HepG2 (cell line): ENCODE data around the gene ACSL5. TPM values are rescaled to one million over a fixed set of nuclear protein-coding genes. Genes with fewer than 3 reads are reported as not detected.
A peak's percentile ranks its signal among the peaks of the same experiment; 100 is the strongest.

Experiments used
- BCL6 ChIP-seq: IDR thresholded peaks from 2 replicates; pipeline ENCODE4 v1.6.1; 2016; ENCODE audit warnings: missing genetic modification reagents, missing compliant biosample characterization
- EP300 ChIP-seq, 3 experiments: sonication (generic) in 1 of 3; formaldehyde crosslinking in 1 of 3; IDR thresholded peaks; 2 replicates each; pipeline versions ENCODE4 v1.5.1 to v1.6.1; 2011 to 2020; ENCODE audit warnings: low read depth in 2 of 3, low read length in 2 of 3, borderline replicate concordance in 1 of 3, improper control_type of control experiment in 1 of 3, mild to moderate bottlenecking in 1 of 3, missing genetic modification reagents in 1 of 3, moderate library complexity in 1 of 3
- KDM1A ChIP-seq: IDR thresholded peaks from 2 replicates; pipeline ENCODE4 v1.6.1; 2016; ENCODE audit warnings: missing compliant biosample characterization
- NCOR1 ChIP-seq: fragments of 200-600 bp; sonication (generic); IDR thresholded peaks from 2 replicates; pipeline ENCODE4 v1.7.0; 2017; ENCODE audit warnings: antibody characterized with exemption, low read length, borderline replicate concordance
- PPARG ChIP-seq: conservative IDR thresholded peaks from 2 replicates; pipeline ENCODE4 v1.6.1; 2016; ENCODE audit warnings: missing biosample characterization, missing genetic modification reagents
- PTBP1 ChIP-seq: fragments of 200-400 bp; formaldehyde crosslinking; IDR thresholded peaks from 2 replicates; pipeline ENCODE4 v1.6.1; 2018; ENCODE audit warnings: low read length, low read depth; ENCODE audit not compliant: poor library complexity, severe bottlenecking
- RCOR2 ChIP-seq: IDR thresholded peaks from 2 replicates; pipeline ENCODE4 v1.6.1; 2016; ENCODE audit warnings: missing biosample characterization, missing genetic modification reagents
- RFXANK ChIP-seq: IDR thresholded peaks from 2 replicates; pipeline ENCODE4 v1.6.1; 2016
- RXRB ChIP-seq: IDR thresholded peaks from 2 replicates; pipeline ENCODE4 v1.6.1; 2016; ENCODE audit warnings: borderline replicate concordance, missing genetic modification reagents, missing compliant biosample characterization
- TCF12 ChIP-seq, 2 experiments: fragments of 450-650 bp in 1 of 2; sonication (generic) in 1 of 2; formaldehyde crosslinking in 1 of 2; IDR thresholded peaks; 2 replicates each; pipeline versions ENCODE4 v1.6.1 to v1.8.0; 2017 to 2022; ENCODE audit warnings: antibody characterized with exemption in 1 of 2, mild to moderate bottlenecking in 1 of 2, missing genetic modification reagents in 1 of 2, moderate library complexity in 1 of 2
- XBP1 ChIP-seq: sonication (generic); formaldehyde crosslinking; IDR thresholded peaks from 2 replicates; pipeline ENCODE4 v1.5.0; 2020; ENCODE audit warnings: missing genetic modification reagents
- ZNF558 ChIP-seq: sonication (generic); formaldehyde crosslinking; IDR thresholded peaks from 2 replicates; pipeline ENCODE4 v1.9.0; 2022; ENCODE audit warnings: mild to moderate bottlenecking, missing genetic modification reagents, borderline replicate concordance
- ZNF577 ChIP-seq: sonication (generic); formaldehyde crosslinking; IDR thresholded peaks from 2 replicates; pipeline ENCODE4 v1.4.0; 2020; ENCODE audit warnings: mild to moderate bottlenecking, low read depth, missing genetic modification reagents, borderline replicate concordance
- ZNF629 ChIP-seq: sonication (generic); formaldehyde crosslinking; conservative IDR thresholded peaks from 2 replicates; pipeline ENCODE4 v1.5.0; 2020; ENCODE audit warnings: missing genetic modification reagents
- polyA plus RNA-seq, 8 experiments: library from polyadenylated mRNA; depleted of rRNA in 3 of 8; stranded (reverse) in 7 of 8; unstranded in 1 of 8; fragments of >200 nt; fragmentation: Illumina TruSeq in 4 of 8; extraction: Trizol in 4 of 8; gene quantifications; 2 replicates each; pipeline versions ENCODE4 v1.2.1 to v1.2.3, GENCODE V29; 2011 to 2016; ENCODE audit warnings: low read depth in 4 of 8, missing spikeins in 1 of 8, mixed read lengths in 1 of 8; ENCODE audit not compliant: insufficient read depth in 1 of 8
- total RNA-seq, 5 experiments: library from RNA; depleted of rRNA; stranded (reverse); fragments of >200 nt; fragmentation: Illumina TruSeq; extraction: Trizol; gene quantifications; 2 replicates each; pipeline ENCODE4 v1.2.3, GENCODE V29; 2016; ENCODE audit warnings: low read depth in 1 of 5
- TF ChIP-seq, protein P1 (sequence below): sonication (generic); formaldehyde crosslinking; IDR thresholded peaks from 2 replicates; pipeline ENCODE4 v1.5.0; 2020; ENCODE audit warnings: mild to moderate bottlenecking, missing genetic modification reagents, borderline replicate concordance
- TF ChIP-seq, protein P2 (sequence below): IDR thresholded peaks from 2 replicates; pipeline ENCODE4 v1.6.1; 2016; ENCODE audit warnings: missing compliant biosample characterization, missing genetic modification reagents, borderline replicate concordance
- TF ChIP-seq, protein P3 (sequence below): IDR thresholded peaks from 2 replicates; pipeline ENCODE4 v1.6.1; 2012; ENCODE audit warnings: inconsistent platforms
- TF ChIP-seq, protein P4 (sequence below): sonication (generic); formaldehyde crosslinking; IDR thresholded peaks from 2 replicates; pipeline ENCODE4 v1.5.0; 2020; ENCODE audit warnings: mild to moderate bottlenecking, low read depth, missing genetic modification reagents, borderline replicate concordance
- TF ChIP-seq, protein P5 (sequence below): sonication (generic); formaldehyde crosslinking; IDR thresholded peaks from 2 replicates; pipeline ENCODE4 v1.8.0; 2022; ENCODE audit warnings: mild to moderate bottlenecking, missing genetic modification reagents, moderate library complexity

The ACSL5 gene
- total and polyA plus RNA-seq, 2 of the 13 experiments (the other 11 are each of a cell fraction or from before 2014, with no cell fraction given): 56.4 to 82.5 TPM

DNA sequence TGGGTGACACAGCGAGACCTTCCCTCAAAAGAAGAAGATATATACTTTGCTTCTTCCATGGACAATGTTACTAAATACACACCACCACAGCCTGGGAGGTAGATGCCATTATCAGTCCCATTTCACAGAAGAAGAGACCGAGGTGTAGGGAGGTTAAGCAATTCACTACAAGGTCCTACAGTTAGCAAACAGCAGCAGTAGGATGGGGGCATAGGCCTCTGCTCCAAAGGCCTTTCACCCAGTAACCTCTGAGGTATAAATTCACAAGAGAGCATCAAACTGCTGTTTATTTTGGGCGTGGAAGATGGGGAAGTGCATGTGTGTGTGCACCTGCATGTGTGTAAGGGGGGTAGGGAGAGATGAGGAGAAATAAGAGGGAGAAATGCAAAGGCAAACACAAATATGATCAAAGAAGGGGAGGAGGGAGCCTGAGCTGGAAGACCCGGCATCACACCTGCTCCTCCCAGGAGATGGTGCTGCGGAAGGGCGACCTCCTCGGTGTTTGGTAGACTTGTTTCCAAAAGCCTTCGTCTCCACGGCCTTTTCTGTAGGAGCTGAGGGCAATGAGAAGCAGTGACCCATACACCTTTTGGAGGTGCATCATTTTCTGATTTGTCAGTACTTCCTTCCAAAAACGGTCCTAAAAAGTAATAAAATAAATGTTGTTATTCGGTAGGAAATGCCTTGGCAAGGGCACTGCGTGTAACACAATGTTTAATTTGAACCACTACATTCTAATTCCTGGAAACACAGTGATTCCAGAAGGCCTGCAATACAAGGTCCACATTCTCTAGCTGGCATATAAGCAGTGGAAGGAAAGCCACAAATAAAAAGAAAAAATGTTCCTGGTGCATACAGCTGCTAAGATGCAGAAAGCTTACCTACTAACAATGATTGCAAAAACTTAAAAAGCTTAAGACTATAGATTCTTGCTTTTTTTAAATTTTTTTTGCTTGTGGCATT lies 25.9 kb upstream of the ACSL5 start (continued):
- TF ChIP-seq, protein P1, sequence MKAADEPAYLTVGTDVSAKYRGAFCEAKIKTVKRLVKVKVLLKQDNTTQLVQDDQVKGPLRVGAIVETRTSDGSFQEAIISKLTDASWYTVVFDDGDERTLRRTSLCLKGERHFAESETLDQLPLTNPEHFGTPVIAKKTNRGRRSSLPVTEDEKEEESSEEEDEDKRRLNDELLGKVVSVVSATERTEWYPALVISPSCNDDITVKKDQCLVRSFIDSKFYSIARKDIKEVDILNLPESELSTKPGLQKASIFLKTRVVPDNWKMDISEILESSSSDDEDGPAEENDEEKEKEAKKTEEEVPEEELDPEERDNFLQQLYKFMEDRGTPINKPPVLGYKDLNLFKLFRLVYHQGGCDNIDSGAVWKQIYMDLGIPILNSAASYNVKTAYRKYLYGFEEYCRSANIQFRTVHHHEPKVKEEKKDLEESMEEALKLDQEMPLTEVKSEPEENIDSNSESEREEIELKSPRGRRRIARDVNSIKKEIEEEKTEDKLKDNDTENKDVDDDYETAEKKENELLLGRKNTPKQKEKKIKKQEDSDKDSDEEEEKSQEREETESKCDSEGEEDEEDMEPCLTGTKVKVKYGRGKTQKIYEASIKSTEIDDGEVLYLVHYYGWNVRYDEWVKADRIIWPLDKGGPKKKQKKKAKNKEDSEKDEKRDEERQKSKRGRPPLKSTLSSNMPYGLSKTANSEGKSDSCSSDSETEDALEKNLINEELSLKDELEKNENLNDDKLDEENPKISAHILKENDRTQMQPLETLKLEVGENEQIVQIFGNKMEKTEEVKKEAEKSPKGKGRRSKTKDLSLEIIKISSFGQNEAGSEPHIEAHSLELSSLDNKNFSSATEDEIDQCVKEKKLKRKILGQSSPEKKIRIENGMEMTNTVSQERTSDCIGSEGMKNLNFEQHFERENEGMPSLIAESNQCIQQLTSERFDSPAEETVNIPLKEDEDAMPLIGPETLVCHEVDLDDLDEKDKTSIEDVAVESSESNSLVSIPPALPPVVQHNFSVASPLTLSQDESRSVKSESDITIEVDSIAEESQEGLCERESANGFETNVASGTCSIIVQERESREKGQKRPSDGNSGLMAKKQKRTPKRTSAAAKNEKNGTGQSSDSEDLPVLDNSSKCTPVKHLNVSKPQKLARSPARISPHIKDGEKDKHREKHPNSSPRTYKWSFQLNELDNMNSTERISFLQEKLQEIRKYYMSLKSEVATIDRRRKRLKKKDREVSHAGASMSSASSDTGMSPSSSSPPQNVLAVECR (CRISPR knock-in tag): no peak
- TF ChIP-seq, protein P2, sequence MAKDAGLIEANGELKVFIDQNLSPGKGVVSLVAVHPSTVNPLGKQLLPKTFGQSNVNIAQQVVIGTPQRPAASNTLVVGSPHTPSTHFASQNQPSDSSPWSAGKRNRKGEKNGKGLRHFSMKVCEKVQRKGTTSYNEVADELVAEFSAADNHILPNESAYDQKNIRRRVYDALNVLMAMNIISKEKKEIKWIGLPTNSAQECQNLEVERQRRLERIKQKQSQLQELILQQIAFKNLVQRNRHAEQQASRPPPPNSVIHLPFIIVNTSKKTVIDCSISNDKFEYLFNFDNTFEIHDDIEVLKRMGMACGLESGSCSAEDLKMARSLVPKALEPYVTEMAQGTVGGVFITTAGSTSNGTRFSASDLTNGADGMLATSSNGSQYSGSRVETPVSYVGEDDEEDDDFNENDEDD: no peak
- no peak for TF ChIP-seq ZNF577
- TF ChIP-seq ZNF629 (CRISPR knock-in tag): peak; percentile 95
- no peak for TF ChIP-seq NCOR1
- TF ChIP-seq XBP1 (CRISPR knock-in tag): no peak
- TF ChIP-seq EP300 (IDR thresholded peaks at IDR 0.05; ENCODE audit: low read depth in 2 of 2, low read length in 2 of 2): 0 out of 4 replicates have a peak, but pooled peaks of 1 of the 2 experiments have one; percentile 8
- no peak for TF ChIP-seq EP300 (CRISPR knock-in tag; IDR thresholded peaks at IDR 0.05; ENCODE audit: borderline replicate concordance)
- TF ChIP-seq PPARG: peak; percentile 80
- no peak for TF ChIP-seq RFXANK
- TF ChIP-seq, protein P3, sequence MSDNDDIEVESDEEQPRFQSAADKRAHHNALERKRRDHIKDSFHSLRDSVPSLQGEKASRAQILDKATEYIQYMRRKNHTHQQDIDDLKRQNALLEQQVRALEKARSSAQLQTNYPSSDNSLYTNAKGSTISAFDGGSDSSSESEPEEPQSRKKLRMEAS: 0 out of 2 replicates have a peak, but pooled peaks have one; percentile 15
- no peak for TF ChIP-seq PTBP1
- 0 out of 2 replicates have a peak, but pooled peaks have one; percentile 41 for TF ChIP-seq RCOR2
- TF ChIP-seq RXRB: peak; percentile 46; the same call in 1 of the 2 replicates
- 0 out of 2 replicates have a peak, but pooled peaks have one; percentile 75 for TF ChIP-seq KDM1A
- peak; percentile 34; the same call in 1 of the 2 replicates for TF ChIP-seq BCL6 (CRISPR knock-in tag)
- TF ChIP-seq TCF12 (IDR thresholded peaks at IDR 0.05): no peak
- no peak for TF ChIP-seq TCF12 (CRISPR knock-in tag; IDR thresholded peaks at IDR 0.05)
- TF ChIP-seq, protein P4, sequence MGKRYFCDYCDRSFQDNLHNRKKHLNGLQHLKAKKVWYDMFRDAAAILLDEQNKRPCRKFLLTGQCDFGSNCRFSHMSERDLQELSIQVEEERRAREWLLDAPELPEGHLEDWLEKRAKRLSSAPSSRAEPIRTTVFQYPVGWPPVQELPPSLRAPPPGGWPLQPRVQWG: no peak
- TF ChIP-seq, protein P5, sequence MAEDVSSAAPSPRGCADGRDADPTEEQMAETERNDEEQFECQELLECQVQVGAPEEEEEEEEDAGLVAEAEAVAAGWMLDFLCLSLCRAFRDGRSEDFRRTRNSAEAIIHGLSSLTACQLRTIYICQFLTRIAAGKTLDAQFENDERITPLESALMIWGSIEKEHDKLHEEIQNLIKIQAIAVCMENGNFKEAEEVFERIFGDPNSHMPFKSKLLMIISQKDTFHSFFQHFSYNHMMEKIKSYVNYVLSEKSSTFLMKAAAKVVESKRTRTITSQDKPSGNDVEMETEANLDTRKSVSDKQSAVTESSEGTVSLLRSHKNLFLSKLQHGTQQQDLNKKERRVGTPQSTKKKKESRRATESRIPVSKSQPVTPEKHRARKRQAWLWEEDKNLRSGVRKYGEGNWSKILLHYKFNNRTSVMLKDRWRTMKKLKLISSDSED (CRISPR knock-in tag): no peak
- no peak for TF ChIP-seq ZNF558 (CRISPR knock-in tag)
